ENCODE data around the gene TCF3. TPM values are rescaled to one million over a fixed set of nuclear protein-coding genes. Genes with fewer than 3 reads are reported as not detected.
A peak's percentile ranks its signal among the peaks of the same experiment; 100 is the strongest.

The TCF3 gene
- total and polyA plus RNA-seq, 7 donors = 20.1 to 33.8 (median 24.6) TPM

GRCh38 chr19:1575323-1576241 lies 76.8 kb downstream of the TCF3 start:
- no peak for TF ChIP-seq CTCF (IDR thresholded peaks at IDR 0.05)
- Histone ChIP-seq H3K27ac (no peak overlapping the region), H3K36me3 (ENCODE audit: insufficient read depth in 1 of 2, low read depth in 1 of 2) (peaks cover 5 to 46% of the 10 kb centered on the region in 2 donors), H3K9me3 (no peaks in the 10 kb centered on the region), H3K4me3 (no peak overlapping the region), H3K4me1 (no peaks in the 10 kb centered on the region), H3K27me3 (ENCODE audit: insufficient read depth in 3 of 3, low read length in 2 of 3) (no peaks in the 10 kb centered on the region)
- WGBS, 3 donors = 79 to 84% (median 82%) methylated on average over 22 of the region's 22 CpGs
- intact Hi-C loops (cut with DNase I) = no loop called here
- ATAC-seq (peak in 2 of 4 donors; percentile 12 to 24), DNase-seq (no peak)

- Histone ChIP-seq H3K27me3 (ENCODE audit: insufficient read depth in 3 of 3, low read length in 2 of 3) (no peaks in the 10 kb centered on the region), H3K36me3 (ENCODE audit: insufficient read depth in 1 of 2, low read depth in 1 of 2) (peaks cover 0 to 36% of the 10 kb centered on the region in 2 donors), H3K4me1 (no peaks in the 10 kb centered on the region), H3K9me3 (no peaks in the 10 kb centered on the region), H3K27ac (no peak overlapping the region), H3K4me3 (no peak overlapping the region)
- intact Hi-C loops (cut with DNase I) = no loop called here
- ATAC-seq (no peak), DNase-seq (no peak)
- TF ChIP-seq CTCF (IDR thresholded peaks at IDR 0.05) = no peak
- 78 to 82% (median 82%) methylated on average over 34 of the region's 34 CpGs for WGBS, 3 donors
Measured at GRCh38 chr19:1574354-1575136, 77.9 kb downstream of the TCF3 start.

- Histone ChIP-seq H3K27ac (no peak overlapping the region), H3K4me1 (no peaks in the 10 kb centered on the region), H3K4me3 (no peak overlapping the region), H3K27me3 (ENCODE audit: insufficient read depth in 3 of 3, low read length in 2 of 3) (no peaks in the 10 kb centered on the region), H3K36me3 (ENCODE audit: insufficient read depth in 1 of 2, low read depth in 1 of 2) (peaks cover 0 to 18% of the 10 kb centered on the region in 2 donors), H3K9me3 (no peaks in the 10 kb centered on the region)
- DNase-seq = no peak
- WGBS, 3 donors = 72 to 77% (median 74%) methylated on average over 9 of the region's 9 CpGs
- intact Hi-C loops (cut with DNase I) = no loop called here
- no peak for TF ChIP-seq CTCF (IDR thresholded peaks at IDR 0.05)
- no peak for ATAC-seq
Measured at GRCh38 chr19:1572795-1573194, 79.6 kb downstream of the TCF3 start.

GRCh38 chr19:1571358-1571757 lies 81.1 kb downstream of the TCF3 start:
- Histone ChIP-seq H3K9me3 (no peaks in the 10 kb centered on the region), H3K4me3 (no peak overlapping the region), H3K4me1 (no peaks in the 10 kb centered on the region), H3K27me3 (ENCODE audit: insufficient read depth in 3 of 3, low read length in 2 of 3) (peaks cover 0 to 4% (median 3%) of the 10 kb centered on the region in 3 donors), H3K36me3 (ENCODE audit: insufficient read depth in 1 of 2, low read depth in 1 of 2) (peaks cover 0 to 4% of the 10 kb centered on the region in 2 donors), H3K27ac (no peak overlapping the region)
- WGBS, 3 donors = 90% methylated on average over 12 of the region's 12 CpGs
- no peak for DNase-seq
- TF ChIP-seq CTCF (IDR thresholded peaks at IDR 0.05) = no peak
- intact Hi-C loops (cut with DNase I) = no loop called here
- ATAC-seq = no peak

All from psoas muscle (tissue), 8 donors.